H1 (cell line): ENCODE results near the gene ANKLE1. TPM values are rescaled to one million over a fixed set of nuclear protein-coding genes. Genes with fewer than 3 reads are reported as not detected.

Source experiments
- BRCA1 ChIP-seq: IDR thresholded peaks from 2 replicates; pipeline ENCODE4 v1.6.1; 2012; ENCODE audit warnings: low read depth, low read length, improper control_type of control experiment
- CHD1 ChIP-seq: IDR thresholded peaks from 2 replicates; pipeline ENCODE4 v1.6.1; 2012; ENCODE audit warnings: low read depth, low read length, improper control_type of control experiment
- MAFK ChIP-seq: IDR thresholded peaks from 2 replicates; pipeline ENCODE4 v1.6.1; 2012; ENCODE audit warnings: low read depth, mild to moderate bottlenecking, improper control_type of control experiment, low read length
- MAX ChIP-seq: IDR thresholded peaks from 2 replicates; pipeline ENCODE4 v1.6.1; 2012; ENCODE audit warnings: inconsistent platforms
- SIX5 ChIP-seq: IDR thresholded peaks from 2 replicates; pipeline ENCODE4 v1.6.1; 2011; ENCODE audit warnings: mild to moderate bottlenecking, low read depth, low read length
- polyA plus RNA-seq, 7 experiments: library from polyadenylated mRNA; depleted of rRNA in 3 of 7; stranded (reverse) in 5 of 7; unstranded in 2 of 7; fragments of >200 nt in 5 of 7; fragments of 200-250 nt in 2 of 7; gene quantifications; 1 replicate in 5 of 7; 2 replicates in 1 of 7; 4 replicates in 1 of 7; pipeline versions ENCODE4 v1.2.1 to v1.2.3, GENCODE V29; 2011 to 2013; ENCODE audit warnings: missing spikeins in 2 of 7, mixed read lengths in 2 of 7
- total RNA-seq: library from RNA; stranded (reverse); fragmentation: NEBNext Ultra II Directional; extraction: Animal tissue kit (Norgen Biotek cat#: 25700); gene quantifications from 2 replicates; pipeline ENCODE4 v1.2.1, GENCODE V29; 2021
- TF ChIP-seq, protein P1 (sequence below): fragments of 300-600 bp; sonication (generic); IDR thresholded peaks from 2 replicates; pipeline ENCODE4 v1.7.1; 2012; ENCODE audit warnings: low read length, moderate library complexity, mild to moderate bottlenecking, inconsistent platforms; ENCODE audit not compliant: insufficient replicate concordance

ANKLE1 gene
- total and polyA plus RNA-seq, 2 of the 8 experiments (the other 6 are each of a cell fraction or from before 2014, with no cell fraction given) = 6.1 to 9.6 TPM

GRCh38 chr19:17232258-17232657 lies 49.4 kb upstream of the ANKLE1 start (continued):
- TF ChIP-seq, protein P1, sequence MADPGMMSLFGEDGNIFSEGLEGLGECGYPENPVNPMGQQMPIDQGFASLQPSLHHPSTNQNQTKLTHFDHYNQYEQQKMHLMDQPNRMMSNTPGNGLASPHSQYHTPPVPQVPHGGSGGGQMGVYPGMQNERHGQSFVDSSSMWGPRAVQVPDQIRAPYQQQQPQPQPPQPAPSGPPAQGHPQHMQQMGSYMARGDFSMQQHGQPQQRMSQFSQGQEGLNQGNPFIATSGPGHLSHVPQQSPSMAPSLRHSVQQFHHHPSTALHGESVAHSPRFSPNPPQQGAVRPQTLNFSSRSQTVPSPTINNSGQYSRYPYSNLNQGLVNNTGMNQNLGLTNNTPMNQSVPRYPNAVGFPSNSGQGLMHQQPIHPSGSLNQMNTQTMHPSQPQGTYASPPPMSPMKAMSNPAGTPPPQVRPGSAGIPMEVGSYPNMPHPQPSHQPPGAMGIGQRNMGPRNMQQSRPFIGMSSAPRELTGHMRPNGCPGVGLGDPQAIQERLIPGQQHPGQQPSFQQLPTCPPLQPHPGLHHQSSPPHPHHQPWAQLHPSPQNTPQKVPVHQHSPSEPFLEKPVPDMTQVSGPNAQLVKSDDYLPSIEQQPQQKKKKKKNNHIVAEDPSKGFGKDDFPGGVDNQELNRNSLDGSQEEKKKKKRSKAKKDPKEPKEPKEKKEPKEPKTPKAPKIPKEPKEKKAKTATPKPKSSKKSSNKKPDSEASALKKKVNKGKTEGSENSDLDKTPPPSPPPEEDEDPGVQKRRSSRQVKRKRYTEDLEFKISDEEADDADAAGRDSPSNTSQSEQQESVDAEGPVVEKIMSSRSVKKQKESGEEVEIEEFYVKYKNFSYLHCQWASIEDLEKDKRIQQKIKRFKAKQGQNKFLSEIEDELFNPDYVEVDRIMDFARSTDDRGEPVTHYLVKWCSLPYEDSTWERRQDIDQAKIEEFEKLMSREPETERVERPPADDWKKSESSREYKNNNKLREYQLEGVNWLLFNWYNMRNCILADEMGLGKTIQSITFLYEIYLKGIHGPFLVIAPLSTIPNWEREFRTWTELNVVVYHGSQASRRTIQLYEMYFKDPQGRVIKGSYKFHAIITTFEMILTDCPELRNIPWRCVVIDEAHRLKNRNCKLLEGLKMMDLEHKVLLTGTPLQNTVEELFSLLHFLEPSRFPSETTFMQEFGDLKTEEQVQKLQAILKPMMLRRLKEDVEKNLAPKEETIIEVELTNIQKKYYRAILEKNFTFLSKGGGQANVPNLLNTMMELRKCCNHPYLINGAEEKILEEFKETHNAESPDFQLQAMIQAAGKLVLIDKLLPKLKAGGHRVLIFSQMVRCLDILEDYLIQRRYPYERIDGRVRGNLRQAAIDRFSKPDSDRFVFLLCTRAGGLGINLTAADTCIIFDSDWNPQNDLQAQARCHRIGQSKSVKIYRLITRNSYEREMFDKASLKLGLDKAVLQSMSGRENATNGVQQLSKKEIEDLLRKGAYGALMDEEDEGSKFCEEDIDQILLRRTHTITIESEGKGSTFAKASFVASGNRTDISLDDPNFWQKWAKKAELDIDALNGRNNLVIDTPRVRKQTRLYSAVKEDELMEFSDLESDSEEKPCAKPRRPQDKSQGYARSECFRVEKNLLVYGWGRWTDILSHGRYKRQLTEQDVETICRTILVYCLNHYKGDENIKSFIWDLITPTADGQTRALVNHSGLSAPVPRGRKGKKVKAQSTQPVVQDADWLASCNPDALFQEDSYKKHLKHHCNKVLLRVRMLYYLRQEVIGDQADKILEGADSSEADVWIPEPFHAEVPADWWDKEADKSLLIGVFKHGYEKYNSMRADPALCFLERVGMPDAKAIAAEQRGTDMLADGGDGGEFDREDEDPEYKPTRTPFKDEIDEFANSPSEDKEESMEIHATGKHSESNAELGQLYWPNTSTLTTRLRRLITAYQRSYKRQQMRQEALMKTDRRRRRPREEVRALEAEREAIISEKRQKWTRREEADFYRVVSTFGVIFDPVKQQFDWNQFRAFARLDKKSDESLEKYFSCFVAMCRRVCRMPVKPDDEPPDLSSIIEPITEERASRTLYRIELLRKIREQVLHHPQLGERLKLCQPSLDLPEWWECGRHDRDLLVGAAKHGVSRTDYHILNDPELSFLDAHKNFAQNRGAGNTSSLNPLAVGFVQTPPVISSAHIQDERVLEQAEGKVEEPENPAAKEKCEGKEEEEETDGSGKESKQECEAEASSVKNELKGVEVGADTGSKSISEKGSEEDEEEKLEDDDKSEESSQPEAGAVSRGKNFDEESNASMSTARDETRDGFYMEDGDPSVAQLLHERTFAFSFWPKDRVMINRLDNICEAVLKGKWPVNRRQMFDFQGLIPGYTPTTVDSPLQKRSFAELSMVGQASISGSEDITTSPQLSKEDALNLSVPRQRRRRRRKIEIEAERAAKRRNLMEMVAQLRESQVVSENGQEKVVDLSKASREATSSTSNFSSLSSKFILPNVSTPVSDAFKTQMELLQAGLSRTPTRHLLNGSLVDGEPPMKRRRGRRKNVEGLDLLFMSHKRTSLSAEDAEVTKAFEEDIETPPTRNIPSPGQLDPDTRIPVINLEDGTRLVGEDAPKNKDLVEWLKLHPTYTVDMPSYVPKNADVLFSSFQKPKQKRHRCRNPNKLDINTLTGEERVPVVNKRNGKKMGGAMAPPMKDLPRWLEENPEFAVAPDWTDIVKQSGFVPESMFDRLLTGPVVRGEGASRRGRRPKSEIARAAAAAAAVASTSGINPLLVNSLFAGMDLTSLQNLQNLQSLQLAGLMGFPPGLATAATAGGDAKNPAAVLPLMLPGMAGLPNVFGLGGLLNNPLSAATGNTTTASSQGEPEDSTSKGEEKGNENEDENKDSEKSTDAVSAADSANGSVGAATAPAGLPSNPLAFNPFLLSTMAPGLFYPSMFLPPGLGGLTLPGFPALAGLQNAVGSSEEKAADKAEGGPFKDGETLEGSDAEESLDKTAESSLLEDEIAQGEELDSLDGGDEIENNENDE = no peak
- no peak for TF ChIP-seq MAFK
- TF ChIP-seq MAX = no peak
- TF ChIP-seq CHD1 = no peak
- TF ChIP-seq SIX5 = no peak
- TF ChIP-seq BRCA1 = no peak
